ENCODE data around the gene NEK3. TPM values are rescaled to one million over a fixed set of nuclear protein-coding genes. Genes with fewer than 3 reads are reported as not detected.
"Not testable (repeated sequence)": the region's sequence is repeated elsewhere in the genome, so short reads cannot be mapped to it uniquely, and the experiment has no call there.

The NEK3 gene
- total and polyA plus RNA-seq, 4 donors: 3.0 to 4.4 (median 3.9) TPM

- TF ChIP-seq FOXA2 (IDR thresholded peaks at IDR 0.05): no peak
- TF ChIP-seq YY1 (IDR thresholded peaks at IDR 0.05): no peak
- TF ChIP-seq NR2F2 (IDR thresholded peaks at IDR 0.05): peak; percentile 79
- no peak for TF ChIP-seq EGR1 (IDR thresholded peaks at IDR 0.05; ENCODE audit: low read depth in 2 of 2)
- no peak for TF ChIP-seq RXRA (IDR thresholded peaks at IDR 0.05)
- H3K9ac ChIP-seq (ENCODE audit: low read depth in 1 of 2, low read length in 2 of 2): no peak overlapping the region
- peak overlapping the region in 1 of 2 donors; percentile 46 for H3K27ac ChIP-seq (ENCODE audit: low read depth in 1 of 2, low read length in 2 of 2)
- H3K36me3 ChIP-seq (ENCODE audit: control insufficient read depth in 4 of 4, insufficient read depth in 3 of 4, low read depth in 1 of 4, low read length in 3 of 4): peaks cover 0 to 8% (median 3%) of the 10 kb centered on the region in 4 donors
- DNase-seq (ENCODE audit: low spot score): no peak
- no peaks in the 10 kb centered on the region for H3K9me3 ChIP-seq (ENCODE audit: control insufficient read depth in 4 of 4, low read length in 3 of 4)
- H3K27me3 ChIP-seq (ENCODE audit: control insufficient read depth in 4 of 4, insufficient read depth in 4 of 4, low read length in 3 of 4): no peaks in the 10 kb centered on the region
- WGBS: 60% methylated on average over 2 of the region's 2 CpGs
- no peak overlapping the region for H3K4me3 ChIP-seq (ENCODE audit: low read depth in 1 of 3, low read length in 3 of 3)
- H3K4me1 ChIP-seq (ENCODE audit: control insufficient read depth in 4 of 4, insufficient read depth in 4 of 4, low read length in 3 of 4): peaks cover 2 to 15% (median 4%) of the 10 kb centered on the region in 4 donors
These were observed 6.0 kb upstream of the NEK3 start for GRCh38 chr13:52165411-52165810.

- Histone ChIP-seq H3K36me3 (ENCODE audit: control insufficient read depth in 4 of 4, insufficient read depth in 3 of 4, low read depth in 1 of 4, low read length in 3 of 4) (peaks cover 0 to 8% (median 3%) of the 10 kb centered on the region in 4 donors), H3K27ac (ENCODE audit: low read depth in 1 of 2, low read length in 2 of 2) (peak overlapping the region; percentile 13 to 46), H3K4me1 (ENCODE audit: control insufficient read depth in 4 of 4, insufficient read depth in 4 of 4, low read length in 3 of 4) (peaks cover 3 to 15% (median 4%) of the 10 kb centered on the region in 4 donors), H3K4me3 (ENCODE audit: low read depth in 1 of 3, low read length in 3 of 3) (no peak overlapping the region), H3K9me3 (ENCODE audit: control insufficient read depth in 4 of 4, low read length in 3 of 4) (no peaks in the 10 kb centered on the region), H3K27me3 (ENCODE audit: control insufficient read depth in 4 of 4, insufficient read depth in 4 of 4, low read length in 3 of 4) (no peaks in the 10 kb centered on the region), H3K9ac (ENCODE audit: low read depth in 1 of 2, low read length in 2 of 2) (no peak overlapping the region)
- no peak for DNase-seq (ENCODE audit: low spot score)
- TF ChIP-seq NR2F2 (IDR thresholded peaks at IDR 0.05): no peak
- TF ChIP-seq GABPA (IDR thresholded peaks at IDR 0.05 in 1 of 2, conservative IDR thresholded peaks at IDR 0.05 in 1 of 2): peak in 1 of 2 donors; percentile 48
- TF ChIP-seq TAF1 (conservative IDR thresholded peaks at IDR 0.05): no peak
- no peak for TF ChIP-seq EGR1 (IDR thresholded peaks at IDR 0.05; ENCODE audit: low read depth in 2 of 2)
- TF ChIP-seq ZBTB33 (IDR thresholded peaks at IDR 0.05): no peak
- TF ChIP-seq RAD21 (IDR thresholded peaks at IDR 0.05): peak in 1 of 2 donors; percentile 12
- TF ChIP-seq FOXA1 (IDR thresholded peaks at IDR 0.05): no peak
- TF ChIP-seq YY1 (IDR thresholded peaks at IDR 0.05): peak; percentile 78
- no peak for TF ChIP-seq CTCF (IDR thresholded peaks at IDR 0.05; ENCODE audit: low read depth, low read length, missing input control)
- TF ChIP-seq MAX (IDR thresholded peaks at IDR 0.05): peak; percentile 50
- TF ChIP-seq HNF4G (IDR thresholded peaks at IDR 0.05): no peak
- TF ChIP-seq FOXA2 (IDR thresholded peaks at IDR 0.05): peak; percentile 54
- TF ChIP-seq SP1 (IDR thresholded peaks at IDR 0.05): peak; percentile 76
- no peak for TF ChIP-seq ATF3 (IDR thresholded peaks at IDR 0.05)
- peak; percentile 53 to 67 for TF ChIP-seq RXRA (IDR thresholded peaks at IDR 0.05)
- TF ChIP-seq REST (IDR thresholded peaks at IDR 0.05): no peak
- peak in 1 of 2 donors; percentile 19 for TF ChIP-seq JUND (IDR thresholded peaks at IDR 0.05)
- peak; percentile 59 to 73 for TF ChIP-seq HNF4A (conservative IDR thresholded peaks at IDR 0.05)
These were observed 5.6 kb upstream of the NEK3 start for GRCh38 chr13:52164989-52165388.

- not testable (repeated sequence) for H3K9me3 ChIP-seq (ENCODE audit: control insufficient read depth in 4 of 4, low read length in 3 of 4); H3K36me3 ChIP-seq (ENCODE audit: control insufficient read depth in 4 of 4, insufficient read depth in 3 of 4, low read depth in 1 of 4, low read length in 3 of 4); H3K27me3 ChIP-seq (ENCODE audit: control insufficient read depth in 4 of 4, insufficient read depth in 4 of 4, low read length in 3 of 4); H3K27ac ChIP-seq (ENCODE audit: low read depth in 1 of 2, low read length in 2 of 2); H3K4me3 ChIP-seq (ENCODE audit: low read depth in 1 of 3, low read length in 3 of 3); H3K9ac ChIP-seq (ENCODE audit: low read depth in 1 of 2, low read length in 2 of 2); DNase-seq (ENCODE audit: low spot score)
- peaks cover 3 to 21% (median 7%) of the 10 kb centered on the region in 4 donors for H3K4me1 ChIP-seq (ENCODE audit: control insufficient read depth in 4 of 4, insufficient read depth in 4 of 4, low read length in 3 of 4)
- 94% methylated on average over 3 of the region's 3 CpGs for WGBS
These were observed 4.5 kb upstream of the NEK3 start for GRCh38 chr13:52163878-52164277.
